GM21825 (cell line): ENCODE measurements around the gene MDH2.
"Not testable (repeated sequence)": the region's sequence is repeated elsewhere in the genome, so short reads cannot be mapped to it uniquely, and the experiment has no call there.

ENCODE experiments used
- ATAC-seq: cut with Tn5 transposase; IDR thresholded peaks from one replicate; pipeline ENCODE4 v1.9.1; 2021; ENCODE audit warnings: mild to moderate bottlenecking, moderate library complexity; ENCODE audit not compliant: unreplicated experiment

MDH2 gene

DNA sequence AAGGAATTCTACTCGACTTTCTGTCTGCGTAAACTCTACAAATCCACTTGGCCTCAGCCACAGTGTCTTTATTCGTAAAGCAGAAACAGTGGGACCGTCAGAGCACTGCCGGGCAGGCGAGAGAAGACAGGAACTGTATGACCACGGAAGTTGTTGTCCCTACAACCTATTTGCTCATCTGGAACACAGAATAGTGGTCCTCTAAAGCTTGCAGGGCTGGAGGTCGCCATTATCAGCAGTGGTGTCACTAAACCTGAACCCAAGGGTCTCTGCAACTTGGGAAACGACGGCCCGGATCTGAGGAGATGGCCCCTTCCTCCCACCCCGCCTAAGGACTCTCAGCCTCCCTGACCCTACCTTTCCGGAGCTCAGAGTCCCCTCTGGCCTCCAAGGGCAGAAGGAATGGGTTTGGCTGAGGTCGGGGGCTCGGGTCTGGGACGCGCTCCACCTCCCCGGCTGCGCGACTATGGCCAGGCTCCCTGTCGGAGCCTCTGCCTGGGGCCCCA, 548 bp upstream of the MDH2 start:
- ATAC-seq, result no peak

DNA sequence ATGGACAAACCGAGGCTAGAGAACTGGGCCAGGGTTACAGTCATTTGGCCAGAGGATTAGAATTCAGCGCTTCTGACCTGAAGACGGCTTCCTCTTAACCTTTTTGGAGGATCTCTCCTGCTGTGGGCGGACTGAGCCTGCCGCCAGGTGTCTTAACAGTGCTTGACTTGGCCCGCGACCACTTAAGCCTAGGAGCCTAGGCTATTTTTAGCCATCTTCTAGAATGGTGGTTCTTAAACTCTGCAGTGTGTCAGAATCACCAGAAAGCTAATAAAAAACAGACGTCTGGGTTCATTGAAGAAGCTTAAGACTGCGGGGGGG, 722 bp downstream of the MDH2 start:
- ATAC-seq, result no peak

DNA sequence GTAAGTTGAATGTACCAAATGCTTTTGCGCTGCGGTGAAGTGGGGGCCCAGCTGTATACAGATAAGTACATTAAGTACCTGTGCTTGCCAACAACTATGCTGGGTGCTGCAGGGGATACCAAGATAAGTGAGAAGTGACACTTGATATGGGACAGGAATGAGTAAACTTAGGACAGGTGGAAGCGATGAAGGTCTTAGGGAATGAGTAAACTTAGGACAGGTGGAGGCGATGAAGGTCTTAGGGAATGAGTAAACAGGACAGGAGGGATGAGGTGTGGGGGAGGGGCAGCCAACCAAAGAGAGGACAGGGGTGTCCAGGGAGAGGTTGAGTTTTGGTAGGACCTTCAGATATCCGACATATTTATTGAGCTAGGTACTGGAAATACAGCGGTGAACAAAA, 1.4 kb downstream of the MDH2 start:
- ATAC-seq, result no peak

DNA sequence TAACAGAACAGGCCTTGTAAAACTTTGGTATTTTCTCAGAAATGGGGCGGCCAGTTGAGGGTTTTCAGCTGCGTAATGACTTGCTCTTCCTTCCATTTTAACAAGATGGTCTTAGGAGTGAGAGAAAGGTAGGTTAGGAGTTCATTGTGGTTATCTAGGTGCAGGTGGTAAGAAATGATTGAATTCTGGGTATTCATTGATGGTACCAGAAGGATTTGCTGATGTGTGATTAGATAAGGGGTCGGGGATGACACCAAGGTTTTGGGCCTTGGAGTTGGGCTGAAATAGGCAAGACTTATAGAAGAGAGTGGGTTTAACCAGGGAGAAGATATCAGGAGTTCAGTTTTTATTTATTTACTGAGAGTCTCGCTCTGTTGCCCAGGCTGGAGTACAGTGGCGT, 2.6 kb downstream of the MDH2 start:
- ATAC-seq, result no peak

DNA sequence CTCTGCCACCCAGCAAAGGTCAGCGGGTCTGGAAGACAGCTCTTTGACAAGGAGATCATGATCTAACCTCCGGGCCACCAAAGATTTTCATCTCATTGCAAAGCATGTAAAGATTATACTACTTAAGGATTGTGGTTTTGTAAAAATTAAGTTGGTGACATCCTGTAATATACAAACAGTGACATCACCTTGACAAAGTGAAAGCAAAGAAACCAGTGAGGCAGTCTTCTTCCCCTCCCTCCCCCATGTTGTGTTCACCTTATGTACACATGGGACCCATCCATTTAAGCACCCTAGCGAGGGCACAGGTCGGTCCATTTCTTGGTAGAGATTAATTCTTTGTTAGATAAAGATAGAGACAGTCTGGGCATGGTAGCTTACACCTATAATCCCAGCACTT, 3.9 kb downstream of the MDH2 start:
- ATAC-seq, result no peak

DNA sequence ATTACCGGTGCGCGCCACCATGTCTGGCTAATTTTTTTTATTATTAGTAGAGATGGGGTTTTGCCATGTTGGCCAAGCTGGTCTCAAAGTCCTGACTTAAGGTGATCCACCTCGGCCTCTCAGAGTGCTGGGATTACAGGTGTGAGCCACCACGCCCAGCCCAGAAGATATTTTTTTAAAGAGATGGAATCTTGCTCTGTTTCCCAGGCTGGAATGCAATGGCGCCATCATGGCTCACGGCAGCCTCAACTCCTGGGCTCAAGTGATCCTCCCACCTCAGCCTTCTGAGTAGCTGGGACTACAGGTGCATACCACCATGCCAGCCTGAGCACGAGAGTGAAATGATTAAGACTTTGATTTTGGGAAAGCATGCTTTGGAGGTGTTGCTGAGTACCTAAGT, 4.8 kb downstream of the MDH2 start:
- not testable (repeated sequence) for ATAC-seq

DNA sequence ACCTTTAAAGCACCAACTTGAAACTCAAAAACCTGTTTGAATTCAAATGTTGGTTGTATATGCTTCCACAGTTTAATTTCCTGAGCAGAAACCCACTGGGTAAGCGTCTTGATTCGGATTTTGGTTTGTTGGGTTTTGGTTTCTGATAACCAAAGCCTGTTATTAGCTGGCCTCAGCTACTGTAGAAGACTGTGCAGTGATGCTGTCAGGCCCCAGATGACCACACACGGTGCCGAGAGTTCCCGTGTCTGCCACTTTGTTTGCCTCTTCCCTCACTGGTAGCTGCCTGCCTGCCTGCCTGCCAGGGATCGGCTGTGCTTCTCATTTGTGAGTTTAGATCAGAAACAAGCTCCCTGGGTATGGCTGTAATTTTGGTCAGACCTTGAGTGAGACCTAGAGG, 5.6 kb downstream of the MDH2 start:
- no peak for ATAC-seq

DNA sequence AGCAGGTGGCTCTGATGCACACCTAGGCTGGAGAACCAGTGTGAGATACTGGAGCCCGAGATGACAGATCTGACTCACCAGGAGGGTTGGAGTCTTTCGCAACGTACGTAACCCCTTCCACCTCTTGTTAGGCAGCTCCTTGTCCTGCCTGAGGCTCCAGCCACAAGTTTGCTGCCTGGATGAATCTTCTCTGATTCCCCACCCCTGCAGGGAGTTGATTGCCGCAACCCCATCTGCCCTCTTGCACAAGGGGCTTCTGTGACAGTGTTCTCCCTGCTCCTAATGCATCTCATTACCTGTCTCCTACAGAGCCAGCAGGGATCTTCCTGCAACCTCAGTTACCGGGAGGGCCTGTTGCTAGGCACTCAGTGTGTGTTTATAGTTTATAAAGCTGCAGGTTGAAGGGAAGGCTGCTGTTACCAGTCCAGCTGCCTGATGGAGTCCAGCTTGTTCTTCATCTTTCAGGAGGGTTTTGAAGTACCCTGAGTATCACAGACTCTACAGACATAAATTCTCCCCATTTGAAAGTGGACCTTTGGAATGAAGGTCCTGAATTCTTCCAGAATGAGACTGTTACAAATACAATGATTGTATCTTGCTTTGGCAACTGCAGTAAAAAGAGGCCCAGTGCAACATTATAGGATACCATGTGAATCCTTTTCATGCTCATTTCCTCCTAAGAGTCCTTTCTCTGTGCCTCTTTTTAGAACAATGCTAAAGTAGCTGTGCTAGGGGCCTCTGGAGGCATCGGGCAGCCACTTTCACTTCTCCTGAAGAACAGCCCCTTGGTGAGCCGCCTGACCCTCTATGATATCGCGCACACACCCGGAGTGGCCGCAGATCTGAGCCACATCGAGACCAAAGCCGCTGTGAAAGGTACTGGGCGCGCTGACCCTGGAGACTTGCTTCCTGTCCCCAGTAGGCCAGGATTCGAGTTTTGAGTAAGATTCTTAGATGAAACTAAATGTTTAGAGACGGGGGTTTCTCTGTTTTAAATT, 6.5 kb downstream of the MDH2 start:
- no peak for ATAC-seq

DNA sequence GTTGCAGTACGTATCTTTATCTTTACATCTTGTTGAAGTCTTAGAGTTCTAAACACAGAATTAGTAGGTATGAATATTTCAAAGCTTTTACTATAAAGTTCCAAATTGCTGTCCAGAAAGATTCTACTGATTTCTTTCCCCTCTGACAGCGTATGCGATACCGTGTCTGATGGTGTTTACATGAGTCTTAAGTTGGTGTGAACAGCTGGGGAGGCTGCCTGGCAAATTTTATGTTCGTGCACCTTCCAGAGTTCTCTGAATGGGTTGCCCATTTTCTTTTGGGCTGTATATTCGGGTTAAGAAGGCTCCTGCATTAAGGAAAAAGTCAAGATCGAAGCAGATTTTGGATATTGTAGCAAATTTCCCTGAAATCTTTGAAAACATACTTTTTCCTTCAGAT, 8.3 kb downstream of the MDH2 start:
- ATAC-seq, result no peak

DNA sequence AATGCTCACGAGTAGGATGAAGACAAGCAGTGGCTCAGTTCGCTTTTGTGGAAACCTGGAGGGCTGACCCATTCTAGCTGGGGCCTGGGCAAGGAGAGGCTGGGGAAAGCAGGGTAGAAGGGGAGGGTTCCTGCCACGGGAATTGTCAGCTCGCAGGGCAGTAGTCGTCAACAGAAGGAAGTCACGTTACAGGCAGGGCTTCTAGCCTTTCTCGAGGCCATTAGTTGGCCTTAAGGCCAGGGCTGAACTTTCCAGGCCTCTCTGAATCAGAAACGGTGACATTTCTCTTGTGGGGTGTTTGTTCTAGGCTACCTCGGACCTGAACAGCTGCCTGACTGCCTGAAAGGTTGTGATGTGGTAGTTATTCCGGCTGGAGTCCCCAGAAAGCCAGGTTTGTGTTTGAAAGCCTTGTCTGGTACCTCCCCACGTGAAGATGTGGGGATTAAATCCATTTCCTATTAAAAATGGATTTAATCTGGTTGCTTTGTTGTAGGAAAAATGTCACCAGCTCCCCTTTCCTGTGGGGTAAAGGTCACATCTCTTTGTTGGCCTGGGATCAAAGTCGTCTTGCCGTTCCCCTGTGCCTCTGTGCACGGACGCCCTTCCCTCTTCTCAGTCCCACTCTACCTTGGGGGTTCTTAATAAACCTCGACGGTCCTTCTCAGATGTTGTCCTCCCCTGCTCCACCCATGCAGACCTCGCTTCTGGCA, 9.4 kb downstream of the MDH2 start:
- ATAC-seq, result no peak

DNA sequence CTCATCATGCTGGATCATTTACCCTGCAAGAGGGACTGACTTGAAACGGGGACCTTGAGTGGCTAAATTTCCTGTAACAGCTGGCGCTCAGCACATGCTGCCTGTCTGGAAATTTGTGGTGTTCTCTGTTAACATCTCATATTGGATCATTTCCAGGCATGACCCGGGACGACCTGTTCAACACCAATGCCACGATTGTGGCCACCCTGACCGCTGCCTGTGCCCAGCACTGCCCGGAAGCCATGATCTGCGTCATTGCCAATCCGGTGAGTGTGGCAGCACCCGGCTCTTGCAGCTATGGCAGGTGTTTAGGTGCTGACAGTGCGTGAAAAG, 9.9 kb downstream of the MDH2 start:
- no peak for ATAC-seq

DNA sequence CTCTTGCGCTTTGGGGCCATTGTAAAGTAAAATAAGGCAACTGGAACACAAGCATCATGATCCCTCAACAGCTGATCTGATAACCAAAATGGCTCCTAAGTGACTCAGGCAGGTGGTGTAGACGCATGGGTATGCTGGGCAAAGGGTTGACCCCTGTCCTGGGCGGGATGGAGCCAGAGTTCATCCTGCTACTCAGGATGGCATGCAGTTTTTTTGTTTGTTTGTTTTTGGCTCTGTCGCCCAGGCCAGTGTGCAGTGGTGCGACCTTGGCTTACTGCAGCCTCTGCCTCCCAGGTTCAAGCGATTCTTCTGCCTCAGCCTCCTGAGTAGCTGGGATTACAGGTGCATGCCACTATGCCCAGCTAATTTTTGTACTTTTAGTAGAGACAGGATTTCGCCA, 10.8 kb downstream of the MDH2 start:
- ATAC-seq, result not testable (repeated sequence)

DNA sequence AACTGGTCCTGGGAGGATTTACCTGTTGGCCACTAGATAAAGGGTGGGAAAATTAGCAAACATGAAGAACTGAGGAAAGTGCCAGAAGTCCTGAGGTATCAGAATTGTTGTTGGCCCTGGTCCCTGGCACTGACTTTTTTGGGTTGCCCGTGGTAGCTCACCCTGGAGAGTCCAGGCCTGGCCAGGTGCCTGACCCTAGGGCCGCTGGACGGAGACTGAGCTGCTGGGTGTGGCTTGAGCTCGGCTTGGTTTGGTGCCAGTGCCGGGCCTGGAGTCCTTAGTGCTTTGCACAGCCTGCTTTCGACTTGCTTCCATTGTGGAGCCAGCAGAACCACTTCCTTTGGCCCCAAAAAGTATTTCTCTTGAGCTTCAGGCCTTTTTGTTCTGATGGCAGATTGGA, 12.9 kb downstream of the MDH2 start:
- no peak for ATAC-seq

DNA sequence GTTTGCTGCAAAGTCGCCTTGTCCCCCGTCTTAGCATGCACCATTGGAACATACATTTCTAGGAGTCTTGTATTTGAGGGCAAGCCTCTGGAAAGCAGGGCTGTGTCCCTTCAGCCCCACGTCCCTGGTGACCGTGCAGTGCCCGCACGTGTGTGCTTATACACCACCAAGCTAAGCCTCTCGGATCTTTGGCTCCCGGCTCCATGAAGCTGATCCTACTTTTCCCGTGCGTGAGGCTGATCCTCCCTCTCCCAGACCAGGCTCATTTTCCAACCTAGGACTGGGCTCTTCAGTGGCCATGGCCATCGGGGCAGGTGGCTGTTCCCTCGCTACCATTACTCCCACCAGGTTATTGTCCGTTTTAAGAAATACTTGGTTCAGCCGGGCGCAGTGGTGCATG, 14.3 kb downstream of the MDH2 start:
- ATAC-seq, result no peak

DNA sequence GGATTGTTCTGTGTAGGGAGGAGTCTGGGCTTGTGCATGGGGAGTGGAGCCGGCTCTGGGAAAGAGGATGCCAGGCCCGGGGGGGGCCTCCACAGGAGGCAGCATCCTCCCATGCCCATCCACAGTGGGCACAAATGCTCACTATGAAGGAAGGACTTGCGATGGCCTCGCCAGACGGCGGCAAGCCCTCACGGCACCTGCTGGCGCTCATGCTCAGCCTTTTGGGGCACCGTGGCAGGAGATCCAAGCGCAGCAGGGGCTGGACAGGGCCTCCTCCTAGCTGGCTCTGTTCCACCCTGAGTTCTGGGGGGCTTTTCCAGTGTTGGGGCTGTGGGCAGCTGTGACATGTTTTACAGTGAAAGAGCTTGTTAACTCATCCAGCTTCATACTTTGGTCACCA, 15.2 kb downstream of the MDH2 start:
- no peak for ATAC-seq

DNA sequence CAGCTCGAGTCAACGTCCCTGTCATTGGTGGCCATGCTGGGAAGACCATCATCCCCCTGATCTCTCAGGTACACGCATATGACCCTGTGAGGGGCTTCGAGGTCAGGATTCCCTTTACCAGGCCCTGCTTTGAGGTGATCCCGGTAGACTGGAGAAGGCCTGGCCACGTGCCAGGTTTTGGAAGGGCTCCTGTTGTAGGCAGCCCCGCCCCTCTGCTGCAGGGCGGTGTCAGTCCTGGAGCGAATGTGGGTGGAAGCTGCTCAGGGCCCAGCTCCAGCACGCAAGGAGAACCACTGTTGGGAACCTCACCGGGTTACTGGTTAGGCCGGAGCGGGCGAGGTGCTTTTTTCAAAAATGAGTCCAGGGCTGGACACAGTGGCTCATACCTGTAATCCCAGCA, 15.6 kb downstream of the MDH2 start:
- ATAC-seq, result no peak

DNA sequence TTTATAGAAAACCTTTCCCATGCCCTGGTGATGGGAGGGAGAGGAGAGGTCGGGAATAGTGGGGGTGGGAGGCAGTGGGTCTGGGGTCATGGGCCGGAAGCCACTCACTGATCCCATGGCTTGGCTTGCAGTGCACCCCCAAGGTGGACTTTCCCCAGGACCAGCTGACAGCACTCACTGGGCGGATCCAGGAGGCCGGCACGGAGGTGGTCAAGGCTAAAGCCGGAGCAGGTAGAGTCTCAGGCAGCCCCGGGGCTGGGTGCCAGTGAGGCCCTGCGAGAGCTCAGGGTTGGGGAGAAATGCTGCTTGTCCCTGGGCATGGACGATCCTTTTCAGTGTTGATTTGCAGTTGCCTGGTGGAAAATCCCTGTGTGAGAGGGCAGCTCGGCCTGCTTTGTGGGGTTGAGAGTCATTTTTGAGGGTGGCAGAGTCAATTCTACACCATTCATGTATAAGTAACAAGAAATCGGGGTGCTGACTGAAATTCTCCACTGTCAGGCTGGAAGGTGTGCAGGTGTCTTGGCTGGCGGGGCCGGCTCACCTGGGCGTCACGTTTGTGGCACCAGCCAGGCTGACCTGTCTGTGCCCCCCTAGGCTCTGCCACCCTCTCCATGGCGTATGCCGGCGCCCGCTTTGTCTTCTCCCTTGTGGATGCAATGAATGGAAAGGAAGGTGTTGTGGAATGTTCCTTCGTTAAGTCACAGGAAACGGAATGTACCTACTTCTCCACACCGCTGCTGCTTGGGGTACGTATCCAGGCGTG, 16.5 kb downstream of the MDH2 start:
- ATAC-seq, result no peak

DNA sequence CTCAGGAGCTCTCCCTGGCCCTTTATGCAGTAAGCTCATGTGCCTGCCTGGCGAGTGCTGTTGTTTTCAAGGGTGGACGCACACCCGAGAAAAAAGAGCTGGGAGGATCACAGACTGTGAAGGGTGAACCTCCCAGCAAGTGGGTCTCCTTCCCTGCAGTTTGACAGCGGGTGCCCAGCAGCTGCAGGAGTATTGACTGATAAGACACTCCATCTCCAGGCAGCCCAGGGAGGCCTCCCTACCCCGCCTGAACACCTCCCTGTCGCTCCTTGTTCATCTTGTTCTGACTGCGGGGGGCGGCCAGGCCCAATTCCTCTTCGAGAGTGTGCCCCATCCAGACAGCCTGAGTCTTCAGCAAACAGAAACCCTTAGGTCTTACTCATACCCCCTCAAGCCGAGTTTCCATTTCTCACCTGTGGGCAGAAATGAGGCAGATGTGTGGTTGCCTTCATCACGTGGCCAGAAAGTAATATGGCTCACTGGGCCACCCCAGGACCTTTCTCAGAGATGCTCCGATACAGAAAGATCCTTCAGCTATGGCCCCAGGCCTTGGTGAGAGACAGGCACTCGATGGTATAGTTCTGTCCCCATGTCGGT, 17.2 kb downstream of the MDH2 start:
- no peak for ATAC-seq

DNA sequence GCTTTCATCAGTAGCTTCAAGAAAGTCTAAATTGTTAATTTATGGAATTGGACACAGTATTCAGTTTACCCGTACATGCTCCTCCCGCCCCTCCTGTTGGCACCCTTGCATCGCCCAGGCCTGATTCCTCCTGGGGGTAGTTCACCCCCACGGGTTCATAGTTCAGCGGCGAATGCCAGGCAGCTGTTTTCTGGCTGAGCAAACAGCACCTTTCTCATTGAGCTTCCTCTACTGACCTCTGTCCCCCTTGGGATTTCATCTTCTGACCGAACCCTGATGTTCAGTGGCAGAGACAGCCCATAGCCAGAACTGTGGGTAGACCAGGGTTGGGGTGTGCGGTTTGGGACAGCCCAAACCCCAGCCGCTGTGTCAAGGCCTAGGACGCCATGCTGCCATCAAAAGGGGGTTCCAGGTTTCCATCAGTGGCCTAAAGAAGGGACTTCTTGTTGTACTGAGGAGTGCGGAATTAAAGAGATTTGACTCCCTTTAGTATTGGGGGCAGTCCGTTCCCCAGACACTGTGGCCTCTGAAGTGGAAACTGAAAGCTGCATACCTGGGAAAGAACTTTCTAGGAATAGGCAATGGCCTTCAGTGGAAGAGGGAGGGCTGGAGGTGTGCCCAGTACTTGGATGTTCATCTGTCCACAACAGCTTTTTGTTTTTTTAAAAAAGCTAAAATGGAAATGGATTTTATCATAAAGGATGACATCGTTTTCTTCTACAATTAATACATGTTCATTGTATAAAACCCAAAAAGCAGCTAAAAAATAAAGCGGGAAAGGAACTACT, 19.0 kb downstream of the MDH2 start:
- no peak for ATAC-seq

DNA sequence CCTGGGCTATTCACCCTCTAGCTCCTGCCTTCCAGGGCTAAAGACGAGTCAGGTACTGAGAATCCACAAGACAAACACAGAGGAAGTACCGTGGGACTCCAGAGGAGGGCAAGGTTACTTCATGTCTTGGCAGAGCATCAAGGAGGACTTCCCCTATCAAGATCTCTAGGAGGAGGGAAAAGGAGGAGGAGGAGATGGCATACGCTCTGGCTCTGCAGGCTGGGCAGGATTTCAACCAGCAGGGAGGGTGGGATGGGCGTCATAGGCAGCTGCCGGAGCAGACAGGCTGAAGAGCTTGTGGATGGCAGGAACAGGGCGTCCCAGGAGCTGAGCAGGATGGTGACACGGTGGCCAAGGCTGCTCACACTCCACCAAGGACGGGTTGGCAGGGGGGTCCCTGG, 21.3 kb downstream of the MDH2 start:
- no peak for ATAC-seq
